Heart left ventricle (tissue), 13 donors: ENCODE measurements around the gene FOXP2.

ENCODE experiments used
- POLR2A ChIP-seq, 2 donors: fragments of 450-650 bp; IDR thresholded peaks; one replicate each; pipeline ENCODE4 v1.6.1; 2017; ENCODE audit warnings: antibody characterized with exemption in 2 of 2, mild to moderate bottlenecking in 2 of 2, moderate library complexity in 2 of 2
- TF ChIP-seq, protein P1 (sequence below), 12 donors: fragments of 200-600 bp; sonication (generic) in 4 of 12; IDR thresholded peaks; one replicate each; pipeline versions ENCODE4 v1.5.0 to v1.8.0; 2018 to 2022; ENCODE audit warnings: antibody characterized with exemption in 12 of 12, mild to moderate bottlenecking in 5 of 12
- donor health status: ischemic (EF 13 %, LVEDD 7.1; RV severe dilation, severe dysfunction).
- donor health status: DM: no; HTN: yes; CAD: no.
- donor health status: DM: no; HTN: no; CAD: no.
- donor health status: ischemic (EF 25% LVEDD 6.9; RV normal size, moderate dysfunction).
- donor health status: ischemic (EF 25% LVEDD 5.7; RV mildly dilated, moderate dysfunction).
- donor health status: ischemic (EF 35%, LVEDD 5.7; RV mildly dilated, moderate dysfunction).
- donor health status: nonischemic (EF 11% LVEDD 7.7; RV severe dilation, severe dysfunction).
- donor health status: DM: yes; HTN: yes; CAD: no.
- donor health status: PGD.
- donor health status: ischemic (EF 29% LVEDD 5.4; RV normal size, mild dysfunction).
- donor health status: nonischemic (EF 23%, LVEDD 6.1; RV moderate dilation, normal function).

DNA sequence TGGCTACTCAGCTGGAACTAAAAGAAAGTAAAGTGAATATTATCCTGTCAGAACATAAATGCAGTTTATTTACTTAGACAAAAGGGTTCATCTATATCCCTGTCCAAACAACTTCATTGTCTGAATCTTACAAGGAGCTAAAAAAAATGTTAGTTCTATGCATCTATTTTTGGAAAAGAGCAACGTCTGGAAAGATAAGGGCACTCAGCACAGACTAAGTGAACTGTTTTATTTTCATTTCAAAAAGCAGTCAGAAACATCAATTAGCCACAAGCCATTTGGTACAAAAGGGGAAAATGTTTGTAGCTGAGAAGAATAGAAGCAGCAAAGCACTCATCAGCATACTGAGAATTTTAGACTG is 245.5 kb downstream of the FOXP2 start:
- TF ChIP-seq, protein P1, sequence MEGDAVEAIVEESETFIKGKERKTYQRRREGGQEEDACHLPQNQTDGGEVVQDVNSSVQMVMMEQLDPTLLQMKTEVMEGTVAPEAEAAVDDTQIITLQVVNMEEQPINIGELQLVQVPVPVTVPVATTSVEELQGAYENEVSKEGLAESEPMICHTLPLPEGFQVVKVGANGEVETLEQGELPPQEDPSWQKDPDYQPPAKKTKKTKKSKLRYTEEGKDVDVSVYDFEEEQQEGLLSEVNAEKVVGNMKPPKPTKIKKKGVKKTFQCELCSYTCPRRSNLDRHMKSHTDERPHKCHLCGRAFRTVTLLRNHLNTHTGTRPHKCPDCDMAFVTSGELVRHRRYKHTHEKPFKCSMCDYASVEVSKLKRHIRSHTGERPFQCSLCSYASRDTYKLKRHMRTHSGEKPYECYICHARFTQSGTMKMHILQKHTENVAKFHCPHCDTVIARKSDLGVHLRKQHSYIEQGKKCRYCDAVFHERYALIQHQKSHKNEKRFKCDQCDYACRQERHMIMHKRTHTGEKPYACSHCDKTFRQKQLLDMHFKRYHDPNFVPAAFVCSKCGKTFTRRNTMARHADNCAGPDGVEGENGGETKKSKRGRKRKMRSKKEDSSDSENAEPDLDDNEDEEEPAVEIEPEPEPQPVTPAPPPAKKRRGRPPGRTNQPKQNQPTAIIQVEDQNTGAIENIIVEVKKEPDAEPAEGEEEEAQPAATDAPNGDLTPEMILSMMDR (IDR thresholded peaks at IDR 0.05) = no peak
- TF ChIP-seq POLR2A (IDR thresholded peaks at IDR 0.05) = no peak
